K562 (cell line): ENCODE results near the gene HMX2. TPM values are rescaled to one million over a fixed set of nuclear protein-coding genes. Genes with fewer than 3 reads are reported as not detected.
A peak's percentile ranks its signal among the peaks of the same experiment; 100 is the strongest.

ENCODE experiments used
- ARID1B ChIP-seq: fragments of 450-650 bp; IDR thresholded peaks from 2 replicates; pipeline ENCODE4 v1.6.1; 2016; ENCODE audit warnings: antibody characterized with exemption, mild to moderate bottlenecking, inconsistent platforms
- BHLHE40 ChIP-seq: IDR thresholded peaks from 2 replicates; pipeline ENCODE4 v1.6.1; 2011; ENCODE audit warnings: low read length, improper control_type of control experiment
- CBFA2T2 ChIP-seq: fragments of 450-650 bp; conservative IDR thresholded peaks from 2 replicates; pipeline ENCODE4 v1.6.1; 2017; ENCODE audit warnings: mild to moderate bottlenecking
- CBFA2T3 ChIP-seq: fragments of 450-650 bp; IDR thresholded peaks from 2 replicates; pipeline ENCODE4 v1.6.1; 2017
- CEBPG ChIP-seq, 3 experiments: fragments of 200-800 bp in 1 of 3; sonication (Bioruptor generic) in 1 of 3; sonication (generic) in 1 of 3; formaldehyde crosslinking in 1 of 3; IDR thresholded peaks in 2 of 3; conservative IDR thresholded peaks in 1 of 3; 2 replicates each; pipeline versions ENCODE4 v1.6.1 to v1.8.0; 2016 to 2022; ENCODE audit warnings: missing compliant biosample characterization in 2 of 3, missing genetic modification characterization in 2 of 3, mild to moderate bottlenecking in 1 of 3, missing genetic modification reagents in 1 of 3
- ESRRB ChIP-seq: fragments of 250-450 bp; sonication (Bioruptor Pico); IDR thresholded peaks from 2 replicates; pipeline ENCODE4 v1.5.0; 2020; ENCODE audit warnings: mild to moderate bottlenecking, moderate library complexity, borderline replicate concordance
- JUND ChIP-seq, 2 experiments: IDR thresholded peaks; 2 replicates in 1 of 2; 3 replicates in 1 of 2; pipeline ENCODE4 v1.6.1; 2011; ENCODE audit warnings: borderline replicate concordance in 2 of 2, low read depth in 2 of 2, low read length in 2 of 2, improper control_type of control experiment in 1 of 2, missing biosample characterization in 1 of 2, missing genetic modification characterization in 1 of 2, missing genetic modification reagents in 1 of 2
- KDM1A ChIP-seq, 2 experiments: fragments of 450-650 bp; IDR thresholded peaks; 2 replicates each; pipeline ENCODE4 v1.6.1; 2016; ENCODE audit warnings: mild to moderate bottlenecking in 2 of 2
- L3MBTL2 ChIP-seq: fragments of 450-650 bp; IDR thresholded peaks from 2 replicates; pipeline ENCODE4 v1.6.1; 2016; ENCODE audit warnings: mild to moderate bottlenecking, moderate library complexity
- PML ChIP-seq: IDR thresholded peaks from 2 replicates; pipeline ENCODE4 v1.6.1; 2012; ENCODE audit warnings: low read length, inconsistent platforms
- POLR2AphosphoS5 ChIP-seq: IDR thresholded peaks from 2 replicates; pipeline ENCODE4 v1.6.1; 2011; ENCODE audit warnings: mild to moderate bottlenecking, low read depth, low read length, moderate library complexity; ENCODE audit not compliant: control insufficient read depth, insufficient read depth
- PTRF ChIP-seq: fragments of 450-650 bp; IDR thresholded peaks from 2 replicates; pipeline ENCODE4 v1.6.1; 2016; ENCODE audit warnings: mild to moderate bottlenecking, missing genetic modification characterization, missing compliant biosample characterization
- TEAD4 ChIP-seq, 2 experiments: sonication (generic) in 1 of 2; formaldehyde crosslinking in 1 of 2; IDR thresholded peaks; 2 replicates each; pipeline versions ENCODE4 v1.6.1 to v1.8.0; 2012 to 2022; ENCODE audit warnings: borderline replicate concordance in 1 of 2, inconsistent platforms in 1 of 2, low read length in 1 of 2, mild to moderate bottlenecking in 1 of 2, missing genetic modification reagents in 1 of 2
- TSC22D4 ChIP-seq: fragments of 450-650 bp; IDR thresholded peaks from 2 replicates; pipeline ENCODE4 v1.6.1; 2016; ENCODE audit warnings: missing genetic modification characterization, missing biosample characterization, control low read depth
- ZNF384 ChIP-seq: IDR thresholded peaks from 2 replicates; pipeline ENCODE4 v1.6.1; 2012; ENCODE audit warnings: low read depth, low read length, improper control_type of control experiment
- ZNF76 ChIP-seq: fragments of 250-450 bp; sonication (Bioruptor Pico); IDR thresholded peaks from 2 replicates; pipeline ENCODE4 v1.4.0; 2020; ENCODE audit warnings: mild to moderate bottlenecking, moderate library complexity, borderline replicate concordance
- polyA plus RNA-seq, 8 experiments: library from polyadenylated mRNA; depleted of rRNA in 4 of 8; stranded (reverse) in 5 of 8; unstranded in 3 of 8; fragments of >200 nt; fragmentation: Nextera tagmentation in 2 of 8; fragmentation: Illumina TruSeq in 1 of 8; extraction: Ambion mirVana in 2 of 8; extraction: Trizol in 1 of 8; gene quantifications; 2 replicates each; pipeline versions ENCODE4 v1.2.1 to v1.2.3, GENCODE V29; 2011 to 2014; ENCODE audit warnings: inconsistent platforms in 1 of 8, missing spikeins in 1 of 8
- total RNA-seq, 7 experiments: library from RNA; depleted of rRNA in 6 of 7; stranded (reverse); fragments of >200 nt in 6 of 7; fragmentation: Illumina TruSeq in 2 of 7; extraction: Trizol in 2 of 7; gene quantifications; 2 replicates each; pipeline versions ENCODE4 v1.2.1 to v1.2.3, GENCODE V29; 2011 to 2021; ENCODE audit warnings: low replicate concordance in 1 of 7
- TF ChIP-seq, protein P1 (sequence below): sonication (generic); formaldehyde crosslinking; IDR thresholded peaks from 2 replicates; pipeline ENCODE4 v1.8.0; 2023; ENCODE audit warnings: missing genetic modification reagents, mild to moderate bottlenecking, borderline replicate concordance
- TF ChIP-seq, protein P2 (sequence below): fragments of 250-450 bp; sonication (Bioruptor Pico); IDR thresholded peaks from 2 replicates; pipeline ENCODE4 v1.9.0; 2021; ENCODE audit warnings: mild to moderate bottlenecking
- TF ChIP-seq, protein P3 (sequence below): fragments of 250-450 bp; sonication (Bioruptor Pico); IDR thresholded peaks from 2 replicates; pipeline ENCODE4 v1.4.0; 2020; ENCODE audit warnings: borderline replicate concordance

Gene HMX2
- total and polyA plus RNA-seq, 9 of the 15 experiments (the other 6 are each of a cell fraction or from before 2014, with no cell fraction given) = 0.07 to 0.58 (median 0.09) TPM; not detected in 2

DNA sequence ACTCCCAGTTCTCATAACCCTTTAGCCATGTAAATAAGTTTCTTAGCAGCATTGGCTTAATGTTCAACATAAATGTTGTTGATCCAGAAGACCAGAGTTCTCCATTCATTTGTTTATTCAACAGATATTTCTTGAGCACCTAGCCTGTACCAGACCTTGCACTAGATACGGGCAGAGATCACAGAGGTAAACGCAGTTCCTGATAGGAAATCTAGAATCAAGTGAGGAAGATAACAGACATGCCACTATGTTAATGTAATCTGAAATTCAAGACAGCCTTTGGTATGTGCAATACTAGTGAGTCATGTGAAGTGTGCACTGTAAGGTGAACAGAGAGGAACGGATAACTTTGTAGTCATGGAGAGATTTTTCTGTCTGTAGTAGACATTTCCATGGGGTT, 9.3 kb downstream of the HMX2 start (continued):
- TF ChIP-seq, protein P1, sequence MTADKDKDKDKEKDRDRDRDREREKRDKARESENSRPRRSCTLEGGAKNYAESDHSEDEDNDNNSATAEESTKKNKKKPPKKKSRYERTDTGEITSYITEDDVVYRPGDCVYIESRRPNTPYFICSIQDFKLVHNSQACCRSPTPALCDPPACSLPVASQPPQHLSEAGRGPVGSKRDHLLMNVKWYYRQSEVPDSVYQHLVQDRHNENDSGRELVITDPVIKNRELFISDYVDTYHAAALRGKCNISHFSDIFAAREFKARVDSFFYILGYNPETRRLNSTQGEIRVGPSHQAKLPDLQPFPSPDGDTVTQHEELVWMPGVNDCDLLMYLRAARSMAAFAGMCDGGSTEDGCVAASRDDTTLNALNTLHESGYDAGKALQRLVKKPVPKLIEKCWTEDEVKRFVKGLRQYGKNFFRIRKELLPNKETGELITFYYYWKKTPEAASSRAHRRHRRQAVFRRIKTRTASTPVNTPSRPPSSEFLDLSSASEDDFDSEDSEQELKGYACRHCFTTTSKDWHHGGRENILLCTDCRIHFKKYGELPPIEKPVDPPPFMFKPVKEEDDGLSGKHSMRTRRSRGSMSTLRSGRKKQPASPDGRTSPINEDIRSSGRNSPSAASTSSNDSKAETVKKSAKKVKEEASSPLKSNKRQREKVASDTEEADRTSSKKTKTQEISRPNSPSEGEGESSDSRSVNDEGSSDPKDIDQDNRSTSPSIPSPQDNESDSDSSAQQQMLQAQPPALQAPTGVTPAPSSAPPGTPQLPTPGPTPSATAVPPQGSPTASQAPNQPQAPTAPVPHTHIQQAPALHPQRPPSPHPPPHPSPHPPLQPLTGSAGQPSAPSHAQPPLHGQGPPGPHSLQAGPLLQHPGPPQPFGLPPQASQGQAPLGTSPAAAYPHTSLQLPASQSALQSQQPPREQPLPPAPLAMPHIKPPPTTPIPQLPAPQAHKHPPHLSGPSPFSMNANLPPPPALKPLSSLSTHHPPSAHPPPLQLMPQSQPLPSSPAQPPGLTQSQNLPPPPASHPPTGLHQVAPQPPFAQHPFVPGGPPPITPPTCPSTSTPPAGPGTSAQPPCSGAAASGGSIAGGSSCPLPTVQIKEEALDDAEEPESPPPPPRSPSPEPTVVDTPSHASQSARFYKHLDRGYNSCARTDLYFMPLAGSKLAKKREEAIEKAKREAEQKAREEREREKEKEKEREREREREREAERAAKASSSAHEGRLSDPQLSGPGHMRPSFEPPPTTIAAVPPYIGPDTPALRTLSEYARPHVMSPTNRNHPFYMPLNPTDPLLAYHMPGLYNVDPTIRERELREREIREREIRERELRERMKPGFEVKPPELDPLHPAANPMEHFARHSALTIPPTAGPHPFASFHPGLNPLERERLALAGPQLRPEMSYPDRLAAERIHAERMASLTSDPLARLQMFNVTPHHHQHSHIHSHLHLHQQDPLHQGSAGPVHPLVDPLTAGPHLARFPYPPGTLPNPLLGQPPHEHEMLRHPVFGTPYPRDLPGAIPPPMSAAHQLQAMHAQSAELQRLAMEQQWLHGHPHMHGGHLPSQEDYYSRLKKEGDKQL (CRISPR knock-in tag) = no peak
- TF ChIP-seq L3MBTL2 (no peak), JUND (IDR thresholded peaks at IDR 0.05; ENCODE audit: borderline replicate concordance, low read depth, low read length) (0 out of 2 replicates have a peak, but pooled peaks have one; percentile 36), JUND (tag; IDR thresholded peaks at IDR 0.05; ENCODE audit: borderline replicate concordance, low read depth, low read length) (no peak), PML (no peak), ZNF76 (no peak), CEBPG (CRISPR knock-in tag; IDR thresholded peaks at IDR 0.05) (no peak), CEBPG (tag; conservative IDR thresholded peaks at IDR 0.05 in 1 of 2, IDR thresholded peaks at IDR 0.05 in 1 of 2) (0 out of 4 replicates have a peak, but pooled peaks of 1 of the 2 experiments have one; percentile 20), POLR2AphosphoS5 (no peak), TSC22D4 (no peak), ZNF384 (no peak), KDM1A (IDR thresholded peaks at IDR 0.05) (0 out of 4 replicates have a peak, but pooled peaks of 1 of the 2 experiments have one; percentile 8), PTRF (no peak), ESRRB (CRISPR knock-in tag) (no peak), ARID1B (peak; percentile 55; the same call in 1 of the 2 replicates), CBFA2T2 (peak; percentile 19; the same call in 1 of the 2 replicates), BHLHE40 (peak; percentile 7; the same call in 1 of the 2 replicates), TEAD4 (IDR thresholded peaks at IDR 0.05; ENCODE audit: low read length) (peak; percentile 61), TEAD4 (CRISPR knock-in tag; IDR thresholded peaks at IDR 0.05; ENCODE audit: borderline replicate concordance) (no peak), CBFA2T3 (peak; percentile 65)
- TF ChIP-seq, protein P2, sequence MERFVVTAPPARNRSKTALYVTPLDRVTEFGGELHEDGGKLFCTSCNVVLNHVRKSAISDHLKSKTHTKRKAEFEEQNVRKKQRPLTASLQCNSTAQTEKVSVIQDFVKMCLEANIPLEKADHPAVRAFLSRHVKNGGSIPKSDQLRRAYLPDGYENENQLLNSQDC (CRISPR knock-in tag) = no peak
- TF ChIP-seq, protein P3, sequence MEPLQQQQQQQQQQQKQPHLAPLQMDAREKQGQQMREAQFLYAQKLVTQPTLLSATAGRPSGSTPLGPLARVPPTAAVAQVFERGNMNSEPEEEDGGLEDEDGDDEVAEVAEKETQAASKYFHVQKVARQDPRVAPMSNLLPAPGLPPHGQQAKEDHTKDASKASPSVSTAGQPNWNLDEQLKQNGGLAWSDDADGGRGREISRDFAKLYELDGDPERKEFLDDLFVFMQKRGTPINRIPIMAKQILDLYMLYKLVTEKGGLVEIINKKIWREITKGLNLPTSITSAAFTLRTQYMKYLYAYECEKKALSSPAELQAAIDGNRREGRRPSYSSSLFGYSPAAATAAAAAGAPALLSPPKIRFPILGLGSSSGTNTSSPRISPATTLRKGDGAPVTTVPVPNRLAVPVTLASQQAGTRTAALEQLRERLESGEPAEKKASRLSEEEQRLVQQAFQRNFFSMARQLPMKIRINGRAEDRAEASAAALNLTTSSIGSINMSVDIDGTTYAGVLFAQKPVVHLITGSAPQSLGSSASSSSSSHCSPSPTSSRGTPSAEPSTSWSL (CRISPR knock-in tag) = no peak
